Measurements from ENCODE around the gene SERTAD2. TPM values are rescaled to one million over a fixed set of nuclear protein-coding genes. Genes with fewer than 3 reads are reported as not detected.

The SERTAD2 gene
- total RNA-seq, 1 donor from 2014 or later: 42.2 TPM

DNA sequence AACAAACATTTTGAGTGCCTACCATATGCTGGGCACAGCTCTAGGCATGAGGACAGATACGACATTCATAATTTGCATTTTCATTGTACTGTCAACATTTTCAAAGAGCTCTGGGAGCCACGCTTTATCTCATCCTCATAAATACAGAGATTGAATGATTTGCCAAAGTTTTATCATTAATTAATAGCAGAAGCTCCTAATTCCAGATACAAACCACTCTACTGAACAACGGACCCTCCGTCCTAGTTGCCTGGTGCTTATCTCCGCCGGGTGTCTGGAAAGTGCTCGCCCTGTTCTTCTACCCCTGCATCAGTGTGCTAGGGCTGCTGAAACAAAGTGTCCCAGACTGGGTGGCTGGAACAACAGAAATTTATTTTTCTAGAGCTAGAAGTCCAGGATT is 23.8 kb downstream of the SERTAD2 start:
- Histone ChIP-seq H3K4me1 (ENCODE audit: insufficient read depth, low read length) (no peaks in the 10 kb centered on the region), H3K27me3 (ENCODE audit: insufficient read depth, low read length) (no peaks in the 10 kb centered on the region), H3K79me2 (ENCODE audit: insufficient read depth, low read length) (peaks cover 16% of the 10 kb centered on the region), H3K36me3 (ENCODE audit: insufficient read depth, low read length) (peaks cover 18% of the 10 kb centered on the region), H2AFZ (ENCODE audit: low read depth, low read length) (no peak overlapping the region), H4K20me1 (ENCODE audit: insufficient read depth, low read length) (peaks cover 54% of the 10 kb centered on the region), H3K9me3 (ENCODE audit: insufficient read depth, low read depth, low read length) (no peaks in the 10 kb centered on the region), H3K4me3 (ENCODE audit: insufficient read depth, low read depth, low read length) (no peak overlapping the region), H3K4me2 (ENCODE audit: low read length) (no peak overlapping the region), H3K9ac (ENCODE audit: low read length) (no peak overlapping the region), H3K27ac (ENCODE audit: low read depth, low read length) (no peak overlapping the region)
- DNase-seq (ENCODE audit: low read depth) (no peak), FAIRE-seq (no peak)
- H3K36me3 Mint-ChIP-seq (ENCODE audit: low read depth, unreplicated experiment): peaks cover 18% of the 10 kb centered on the region
- H3K27me3 Mint-ChIP-seq (ENCODE audit: low read depth, unreplicated experiment): no peaks in the 10 kb centered on the region
- H3K4me3 Mint-ChIP-seq (ENCODE audit: unreplicated experiment): no peak overlapping the region
- no peak overlapping the region for H3K27ac Mint-ChIP-seq (ENCODE audit: unreplicated experiment)
- peaks cover 2% of the 10 kb centered on the region for H3K4me1 Mint-ChIP-seq (ENCODE audit: low read depth, unreplicated experiment)
- H3K9me3 Mint-ChIP-seq (ENCODE audit: unreplicated experiment): no peaks in the 10 kb centered on the region
- TF ChIP-seq EZH2 (IDR thresholded peaks at IDR 0.05; ENCODE audit: insufficient read depth, low read length): no peak
- TF ChIP-seq, protein P1, sequence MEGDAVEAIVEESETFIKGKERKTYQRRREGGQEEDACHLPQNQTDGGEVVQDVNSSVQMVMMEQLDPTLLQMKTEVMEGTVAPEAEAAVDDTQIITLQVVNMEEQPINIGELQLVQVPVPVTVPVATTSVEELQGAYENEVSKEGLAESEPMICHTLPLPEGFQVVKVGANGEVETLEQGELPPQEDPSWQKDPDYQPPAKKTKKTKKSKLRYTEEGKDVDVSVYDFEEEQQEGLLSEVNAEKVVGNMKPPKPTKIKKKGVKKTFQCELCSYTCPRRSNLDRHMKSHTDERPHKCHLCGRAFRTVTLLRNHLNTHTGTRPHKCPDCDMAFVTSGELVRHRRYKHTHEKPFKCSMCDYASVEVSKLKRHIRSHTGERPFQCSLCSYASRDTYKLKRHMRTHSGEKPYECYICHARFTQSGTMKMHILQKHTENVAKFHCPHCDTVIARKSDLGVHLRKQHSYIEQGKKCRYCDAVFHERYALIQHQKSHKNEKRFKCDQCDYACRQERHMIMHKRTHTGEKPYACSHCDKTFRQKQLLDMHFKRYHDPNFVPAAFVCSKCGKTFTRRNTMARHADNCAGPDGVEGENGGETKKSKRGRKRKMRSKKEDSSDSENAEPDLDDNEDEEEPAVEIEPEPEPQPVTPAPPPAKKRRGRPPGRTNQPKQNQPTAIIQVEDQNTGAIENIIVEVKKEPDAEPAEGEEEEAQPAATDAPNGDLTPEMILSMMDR (IDR thresholded peaks at IDR 0.05; ENCODE audit: insufficient read depth, low read depth, low read length): no peak

DNA sequence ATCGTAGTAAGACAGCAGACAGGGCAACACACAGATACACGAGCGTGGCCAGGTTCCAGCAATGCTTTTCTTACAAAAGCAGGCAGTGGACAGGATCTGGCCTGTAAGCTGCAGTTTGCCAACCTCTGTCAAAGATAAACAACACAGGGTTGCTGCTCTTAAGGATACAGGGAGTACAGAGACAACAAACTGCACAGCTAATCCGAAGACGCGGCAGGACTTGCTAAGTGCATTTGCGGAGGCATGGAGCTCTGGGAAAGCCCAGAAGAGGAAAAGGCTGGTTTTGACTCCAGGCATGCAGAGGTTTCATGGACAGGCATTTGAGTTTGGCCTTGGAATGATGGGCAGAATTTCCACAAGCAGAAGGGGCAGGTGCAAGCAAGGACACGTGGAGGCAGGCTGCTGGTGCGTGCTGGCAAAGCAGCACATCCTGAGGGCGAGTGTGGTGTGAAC is 24.4 kb downstream of the SERTAD2 start:
- no peak overlapping the region for H2AFZ ChIP-seq (ENCODE audit: low read depth, low read length)
- no peaks in the 10 kb centered on the region for H3K9me3 ChIP-seq (ENCODE audit: insufficient read depth, low read depth, low read length)
- no peak overlapping the region for H3K4me2 ChIP-seq (ENCODE audit: low read length)
- H3K9ac ChIP-seq (ENCODE audit: low read length): no peak overlapping the region
- Mint-ChIP-seq H3K36me3 (ENCODE audit: low read depth, unreplicated experiment) (peaks cover 16% of the 10 kb centered on the region), H3K27me3 (ENCODE audit: low read depth, unreplicated experiment) (no peaks in the 10 kb centered on the region), H3K4me3 (ENCODE audit: unreplicated experiment) (no peak overlapping the region), H3K4me1 (ENCODE audit: low read depth, unreplicated experiment) (peaks cover 2% of the 10 kb centered on the region), H3K9me3 (ENCODE audit: unreplicated experiment) (no peaks in the 10 kb centered on the region), H3K27ac (ENCODE audit: unreplicated experiment) (no peak overlapping the region)
- H3K79me2 ChIP-seq (ENCODE audit: insufficient read depth, low read length): peaks cover 12% of the 10 kb centered on the region
- peaks cover 48% of the 10 kb centered on the region for H4K20me1 ChIP-seq (ENCODE audit: insufficient read depth, low read length)
- TF ChIP-seq, protein P1 (IDR thresholded peaks at IDR 0.05; ENCODE audit: insufficient read depth, low read depth, low read length): no peak
- TF ChIP-seq EZH2 (IDR thresholded peaks at IDR 0.05; ENCODE audit: insufficient read depth, low read length): no peak
- no peaks in the 10 kb centered on the region for H3K4me1 ChIP-seq (ENCODE audit: insufficient read depth, low read length)
- no peaks in the 10 kb centered on the region for H3K27me3 ChIP-seq (ENCODE audit: insufficient read depth, low read length)
- H3K36me3 ChIP-seq (ENCODE audit: insufficient read depth, low read length): peaks cover 12% of the 10 kb centered on the region
- DNase-seq (ENCODE audit: low read depth) (no peak), FAIRE-seq (no peak)
- H3K4me3 ChIP-seq (ENCODE audit: insufficient read depth, low read depth, low read length): no peak overlapping the region
- H3K27ac ChIP-seq (ENCODE audit: low read depth, low read length): no peak overlapping the region

Data from astrocyte (in vitro differentiated cells and primary cell).